GM10847 (cell line): ENCODE data around the gene AKAP8L.

Experiments used
- POLR2A ChIP-seq: IDR thresholded peaks from 2 replicates; pipeline ENCODE4 v1.6.1; 2011; ENCODE audit not compliant: insufficient read length; ENCODE audit errors: extremely low read depth

Gene AKAP8L

GRCh38 chr19:15368798-15369593 is 49.8 kb downstream of the AKAP8L start:
- no peak for TF ChIP-seq POLR2A

GRCh38 chr19:15368051-15368632 is 50.6 kb downstream of the AKAP8L start:
- TF ChIP-seq POLR2A = no peak

- no peak for TF ChIP-seq POLR2A
Observed at GRCh38 chr19:15367439-15367838, 51.3 kb downstream of the AKAP8L start.

- no peak for TF ChIP-seq POLR2A
Observed at GRCh38 chr19:15365264-15365663, 53.5 kb downstream of the AKAP8L start.

- no peak for TF ChIP-seq POLR2A
Observed at GRCh38 chr19:15358918-15359317, 59.9 kb downstream of the AKAP8L start.

- TF ChIP-seq POLR2A = no peak
Observed at GRCh38 chr19:15357906-15358305, 60.9 kb downstream of the AKAP8L start.

- TF ChIP-seq POLR2A = no peak
Observed at GRCh38 chr19:15354566-15355296, 64.1 kb downstream of the AKAP8L start.

GRCh38 chr19:15353908-15354307 is 64.9 kb downstream of the AKAP8L start:
- no peak for TF ChIP-seq POLR2A

GRCh38 chr19:15340086-15340485 is 78.7 kb downstream of the AKAP8L start:
- TF ChIP-seq POLR2A = no peak

GRCh38 chr19:15337202-15337601 is 81.6 kb downstream of the AKAP8L start:
- no peak for TF ChIP-seq POLR2A

GRCh38 chr19:15332311-15332996 is 86.3 kb downstream of the AKAP8L start, which contains the start of gene BRD4:
TSS of gene BRD4 (minus strand) at chr19:15332539. CDS start at chr19:15273099, 59,440 bp downstream.
- TF ChIP-seq POLR2A = peak; percentile 54

GRCh38 chr19:15331419-15332310 is 87.1 kb downstream of the AKAP8L start:
- no peak for TF ChIP-seq POLR2A

GRCh38 chr19:15330801-15331418 is 87.9 kb downstream of the AKAP8L start:
- no peak for TF ChIP-seq POLR2A
